ENCODE data around the gene GGT7.

GRCh38 chr20:34850969-34851368 is 21.7 kb downstream of the GGT7 start:
- TF ChIP-seq CTCF (IDR thresholded peaks at IDR 0.05; ENCODE audit: insufficient read depth, low read length, poor library complexity, severe bottlenecking), result no peak
- TF ChIP-seq EZH2phosphoT487 (conservative IDR thresholded peaks at IDR 0.05; ENCODE audit: low read length), result no peak
